HCT116 (cell line): ENCODE results near the gene MMD. TPM values are rescaled to one million over a fixed set of nuclear protein-coding genes. Genes with fewer than 3 reads are reported as not detected.

ENCODE experiments used
- ATAC-seq: fragments of 200-7000 bp; cut with Tn5 transposase; 2 replicates; pipeline ENCODE4 v1.9.1; 2020; ENCODE audit warnings: mild to moderate bottlenecking, moderate library complexity
- BruUV-seq: library from RNA; stranded (reverse); fragments of 400-500 nt; replicated peaks from 2 replicates; lab custom pipeline; 2021; lab: Mats Ljungman, UMichigan
- CTCF ChIA-PET: fragments of 300-600 bp; sonication (Branson Sonifier 250); formaldehyde crosslinking; loops from one replicate; lab custom pipeline; 2021; ENCODE audit warnings: antibody characterized with exemption; lab: Charles Lee
- POLR2A ChIA-PET: fragments of 300-600, 350-600 bp; sonication (Branson Sonifier 250); formaldehyde crosslinking; loops from one replicate; lab custom pipeline; 2021; ENCODE audit warnings: antibody characterized with exemption; lab: Charles Lee
- RAD21 ChIA-PET, 2 experiments: fragments of 300-600 bp; sonication (Branson Sonifier 250); formaldehyde crosslinking; loops; one replicate each; lab custom pipeline; 2023; ENCODE audit warnings: low total read pairs in 2 of 2; ENCODE audit not compliant: uncharacterized antibody in 2 of 2, unreplicated experiment in 2 of 2, low non-redundant PET in 1 of 2; lab: Charles Lee
- DNase-seq: peaks from one replicate; pipeline ENCODE4 v3.0.0-alpha.2; 2010; ENCODE audit warnings: low read depth, low spot score
- H2AFZ ChIP-seq: fragments of 200-600 bp; shearing (Covaris generic), sonication (generic); 2 replicates; pipeline ENCODE4 v1.6.1; 2017; ENCODE audit warnings: low read depth, mixed run types, mixed read lengths, antibody characterized with exemption, low read length; ENCODE audit not compliant: poor library complexity, severe bottlenecking
- H3K27ac ChIP-seq: 2 replicates; pipeline ENCODE4 v1.5.1; 2012; ENCODE audit warnings: low read depth, low read length
- H3K27me3 ChIP-seq: fragments of 200-600 bp; sonication (generic); 2 replicates; pipeline ENCODE4 v1.6.1; 2016; ENCODE audit warnings: mixed run types, low read length, mixed read lengths; ENCODE audit not compliant: insufficient read depth
- H3K36me3 ChIP-seq, 2 experiments: fragments of 200-500 bp in 1 of 2; fragments of 200-600 bp in 1 of 2; sonication (Bioruptor generic) in 1 of 2; sonication (generic) in 1 of 2; 2 replicates each; pipeline versions ENCODE4 v1.5.1 to v1.6.1; 2014 to 2016; ENCODE audit warnings: low read length in 2 of 2, inconsistent platforms in 1 of 2, mixed read lengths in 1 of 2, mixed run types in 1 of 2; ENCODE audit not compliant: insufficient read depth in 2 of 2, control insufficient read depth in 1 of 2
- H3K4me1 ChIP-seq, 2 experiments: fragments of 200-600 bp in 1 of 2; sonication (generic) in 1 of 2; 2 replicates each; pipeline versions ENCODE4 v1.5.1 to v1.6.1; 2012 to 2017; ENCODE audit warnings: low read length in 2 of 2, inconsistent platforms in 1 of 2, mild to moderate bottlenecking in 1 of 2, mixed read lengths in 1 of 2, mixed run types in 1 of 2, moderate library complexity in 1 of 2; ENCODE audit not compliant: insufficient read depth in 2 of 2, control insufficient read depth in 1 of 2
- H3K4me2 ChIP-seq: fragments of 200-600 bp; sonication (generic); 2 replicates; pipeline ENCODE4 v1.6.1; 2017; ENCODE audit warnings: mixed run types, low read length, mixed read lengths
- H3K4me3 ChIP-seq, 2 experiments: fragments of 200-600 bp in 1 of 2; sonication (generic) in 1 of 2; replicated peaks in 1 of 2; 2 replicates each; pipeline ENCODE4 v1.5.1; 2011 to 2016; ENCODE audit warnings: low read length in 2 of 2, control low read depth in 1 of 2, low read depth in 1 of 2, mild to moderate bottlenecking in 1 of 2, mixed read lengths in 1 of 2, mixed run types in 1 of 2
- H3K79me2 ChIP-seq: fragments of 200-600 bp; sonication (generic); 2 replicates; pipeline ENCODE4 v1.6.1; 2017; ENCODE audit warnings: mild to moderate bottlenecking, mixed run types, low read length, moderate library complexity, mixed read lengths; ENCODE audit not compliant: insufficient read depth
- H3K9ac ChIP-seq: fragments of 200-600 bp; sonication (generic); 2 replicates; pipeline ENCODE4 v1.6.1; 2016; ENCODE audit warnings: low read length, mixed read lengths
- H3K9me2 ChIP-seq: fragments of 200-600 bp; sonication (generic), shearing (Covaris generic); 2 replicates; pipeline ENCODE4 v1.6.1; 2017; ENCODE audit warnings: mixed run types, mild to moderate bottlenecking, moderate library complexity; ENCODE audit not compliant: insufficient read depth
- H3K9me3 ChIP-seq, 2 experiments: fragments of 200-500 bp in 1 of 2; fragments of 200-600 bp in 1 of 2; sonication (Bioruptor generic) in 1 of 2; sonication (generic) in 1 of 2; 2 replicates each; pipeline ENCODE4 v1.6.1; 2014 to 2017; ENCODE audit warnings: low read length in 2 of 2, mixed read lengths in 2 of 2, inconsistent platforms in 1 of 2, low read depth in 1 of 2, mild to moderate bottlenecking in 1 of 2, mixed run types in 1 of 2, moderate library complexity in 1 of 2; ENCODE audit not compliant: control insufficient read depth in 1 of 2, insufficient read depth in 1 of 2
- H4K20me1 ChIP-seq: fragments of 200-600 bp; sonication (generic), shearing (Covaris generic); 2 replicates; pipeline ENCODE4 v1.6.1; 2017; ENCODE audit warnings: mixed run types, mild to moderate bottlenecking, moderate library complexity; ENCODE audit not compliant: insufficient read depth
- ATF3 ChIP-seq: IDR thresholded peaks from 2 replicates; pipeline ENCODE4 v1.6.1; 2012
- CBX3 ChIP-seq: IDR thresholded peaks from 2 replicates; pipeline ENCODE4 v1.6.1; 2012; ENCODE audit warnings: low read depth
- EGR1 ChIP-seq: IDR thresholded peaks from 2 replicates; pipeline ENCODE4 v1.6.1; 2012; ENCODE audit warnings: low read depth
- ELF1 ChIP-seq: IDR thresholded peaks from 2 replicates; pipeline ENCODE4 v1.6.1; 2012; ENCODE audit warnings: low read depth, borderline replicate concordance
- EZH2 ChIP-seq: fragments of 200-600 bp; sonication (generic); IDR thresholded peaks from 2 replicates; pipeline ENCODE4 v1.6.1; 2017; ENCODE audit warnings: antibody characterized with exemption, mixed run types
- EZH2phosphoT487 ChIP-seq: fragments of 200-600 bp; IDR thresholded peaks from 2 replicates; pipeline ENCODE4 v1.6.1; 2018; ENCODE audit warnings: antibody characterized with exemption, borderline replicate concordance
- FOSL1 ChIP-seq: IDR thresholded peaks from 2 replicates; pipeline ENCODE4 v1.6.1; 2012; ENCODE audit warnings: low read depth
- JUND ChIP-seq: IDR thresholded peaks from 2 replicates; pipeline ENCODE4 v1.6.1; 2012
- POLR2A ChIP-seq: IDR thresholded peaks from 2 replicates; pipeline ENCODE4 v1.7.0; 2011; ENCODE audit warnings: borderline replicate concordance; ENCODE audit not compliant: insufficient read depth, insufficient read length; ENCODE audit errors: extremely low read depth
- POLR2AphosphoS5 ChIP-seq: IDR thresholded peaks from 2 replicates; pipeline ENCODE4 v1.6.1; 2011; ENCODE audit warnings: mild to moderate bottlenecking, low read depth, low read length, moderate library complexity
- RAD21 ChIP-seq: IDR thresholded peaks from 2 replicates; pipeline ENCODE4 v1.6.1; 2012; ENCODE audit warnings: low read depth, mild to moderate bottlenecking
- SIN3A ChIP-seq: IDR thresholded peaks from 2 replicates; pipeline ENCODE4 v1.6.1; 2012; ENCODE audit warnings: low read depth
- SP1 ChIP-seq: IDR thresholded peaks from 2 replicates; pipeline ENCODE4 v1.6.1; 2012; ENCODE audit warnings: low read depth
- SRF ChIP-seq: IDR thresholded peaks from 2 replicates; pipeline ENCODE4 v1.6.1; 2012; ENCODE audit warnings: low read depth
- TCF7L2 ChIP-seq: IDR thresholded peaks from 2 replicates; pipeline ENCODE4 v1.7.0; 2011; ENCODE audit warnings: borderline replicate concordance, inconsistent platforms; ENCODE audit not compliant: insufficient read depth, insufficient read length; ENCODE audit errors: extremely low read depth
- YY1 ChIP-seq: IDR thresholded peaks from 2 replicates; pipeline ENCODE4 v1.6.1; 2011; ENCODE audit warnings: low read length, low read depth, moderate library complexity, mild to moderate bottlenecking; ENCODE audit not compliant: insufficient replicate concordance; ENCODE audit errors: extremely low read depth
- ZBTB33 ChIP-seq: IDR thresholded peaks from 2 replicates; pipeline ENCODE4 v1.6.1; 2011; ENCODE audit warnings: mild to moderate bottlenecking, low read length, moderate library complexity; ENCODE audit not compliant: insufficient replicate concordance; ENCODE audit errors: extremely low read depth
- ZNF274 ChIP-seq: fragments of 200-500 bp; sonication (Bioruptor generic); IDR thresholded peaks from 2 replicates; pipeline ENCODE4 v1.6.1; 2014; ENCODE audit warnings: mild to moderate bottlenecking, low read depth, low read length, inconsistent platforms
- intact Hi-C: fragments of 100-400 bp; cut with micrococcal nuclease; formaldehyde crosslinking; loops from 2 replicates; pipeline ENCODE4 v1.10.0; 2022
- total RNA-seq: library from RNA; stranded (reverse); gene quantifications from one replicate; pipeline ENCODE4 v1.2.1, GENCODE V29; 2021; ENCODE audit not compliant: unreplicated experiment
- TF ChIP-seq, protein P1 (sequence below): IDR thresholded peaks from 2 replicates; pipeline ENCODE4 v1.6.1; 2012

Gene MMD
- total RNA-seq, 1 experiment from 2014 or later, result 21.3 TPM

DNA sequence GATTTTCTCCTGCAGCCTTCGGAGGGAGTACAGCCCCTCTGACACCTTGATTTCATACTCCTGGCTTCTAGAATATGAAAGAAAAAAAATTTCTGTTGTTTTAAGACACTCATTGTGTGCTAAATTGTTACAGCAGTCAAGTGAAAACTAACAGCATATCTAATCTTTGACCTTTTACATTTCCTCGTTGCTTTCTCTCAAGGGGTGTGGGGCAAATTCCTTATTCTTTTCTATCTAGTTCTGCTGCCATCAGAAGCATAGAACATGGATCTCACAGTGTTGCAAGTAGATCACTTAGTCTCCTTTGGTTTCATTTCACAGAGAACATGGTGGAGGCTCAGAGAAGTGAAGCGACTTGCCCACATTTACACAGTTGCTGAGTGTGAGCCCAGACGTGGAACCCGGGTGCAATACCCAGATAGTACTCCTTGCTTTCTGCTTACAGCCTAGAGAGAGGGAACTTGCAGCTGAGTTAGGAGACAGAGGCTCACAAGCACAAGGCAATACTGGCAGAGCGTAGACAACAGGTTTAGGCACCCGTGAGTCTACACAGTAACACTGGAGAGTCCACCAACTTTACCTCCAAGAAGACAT, 28.7 kb upstream of the MMD start:
- no peak overlapping the region for H3K4me3 ChIP-seq
- H4K20me1 ChIP-seq, result no peaks in the 10 kb centered on the region
- ChIA-PET POLR2A (no interaction called here), CTCF (no interaction called here), RAD21 (no interaction called here)
- TF ChIP-seq FOSL1 (no peak), ZBTB33 (no peak)
- peaks cover 1 to 17% of the 10 kb centered on the region in 2 experiments; a peak in 3 of 4 replicates for H3K4me1 ChIP-seq
- H3K79me2 ChIP-seq, result no peaks in the 10 kb centered on the region
- no peak overlapping the region for H3K4me2 ChIP-seq
- H3K9me3 ChIP-seq, result no peaks in the 10 kb centered on the region
- intact Hi-C loops, result no loop called here
- DNase-seq (no peak), ATAC-seq (no peak)
- H3K36me3 ChIP-seq, result no peaks in the 10 kb centered on the region
- no peak overlapping the region for H3K27ac ChIP-seq
- no TSS peak for BruUV-seq
- no peak overlapping the region for H2AFZ ChIP-seq
- no peaks in the 10 kb centered on the region for H3K27me3 ChIP-seq
- H3K9ac ChIP-seq, result no peak overlapping the region
- H3K9me2 ChIP-seq, result no peaks in the 10 kb centered on the region

- H2AFZ ChIP-seq, result no peak overlapping the region
- DNase-seq, result no peak
- TF ChIP-seq ZNF274 (no peak), CBX3 (no peak), RAD21 (no peak), TCF7L2 (no peak), JUND (no peak), SIN3A (no peak), FOSL1 (no peak), EZH2 (no peak), EZH2phosphoT487 (no peak), ELF1 (no peak), SP1 (no peak), ATF3 (no peak), YY1 (no peak), EGR1 (no peak), POLR2AphosphoS5 (no peak), SRF (no peak), POLR2A (no peak)
- TF ChIP-seq, protein P1, sequence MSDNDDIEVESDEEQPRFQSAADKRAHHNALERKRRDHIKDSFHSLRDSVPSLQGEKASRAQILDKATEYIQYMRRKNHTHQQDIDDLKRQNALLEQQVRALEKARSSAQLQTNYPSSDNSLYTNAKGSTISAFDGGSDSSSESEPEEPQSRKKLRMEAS, result no peak
These were observed 27.0 kb upstream of the MMD start for GRCh38 chr17:55448681-55449080.

More at GRCh38 chr17:55448681-55449080, 27.0 kb upstream of the MMD start:
- Histone ChIP-seq H3K4me2 (no peak overlapping the region), H3K9me3 (no peaks in the 10 kb centered on the region), H3K4me3 (no peak overlapping the region), H3K79me2 (no peaks in the 10 kb centered on the region), H3K9ac (no peak overlapping the region), H3K4me1 (peaks cover 4 to 25% of the 10 kb centered on the region in 2 experiments; a peak in 3 of 4 replicates), H4K20me1 (no peaks in the 10 kb centered on the region), H3K36me3 (no peaks in the 10 kb centered on the region), H3K9me2 (no peaks in the 10 kb centered on the region), H3K27ac (no peak overlapping the region), H3K27me3 (no peaks in the 10 kb centered on the region)
- no peak for ATAC-seq
- POLR2A ChIA-PET, result no interaction called here
- RAD21 ChIA-PET, result no interaction called here
- no TSS peak for BruUV-seq
- intact Hi-C loops, result no loop called here
- CTCF ChIA-PET, result no interaction called here
